Trophoblast cell (in vitro differentiated cells and primary cell): Measurements from ENCODE around the gene MYF5.

Source experiments
- DNase-seq, 2 donors: peaks; one replicate each; pipeline ENCODE4 v3.0.0-alpha.2; 2016
- H2AFZ ChIP-seq: 2 replicates; pipeline ENCODE4 v1.6.1; 2013; ENCODE audit warnings: low read length, moderate library complexity, mild to moderate bottlenecking; ENCODE audit not compliant: insufficient read depth, poor library complexity
- H2AK5ac ChIP-seq: 2 replicates; pipeline ENCODE4 v1.6.1; 2013; ENCODE audit warnings: mild to moderate bottlenecking, low read length
- H2BK120ac ChIP-seq: 2 replicates; pipeline ENCODE4 v1.6.1; 2013; ENCODE audit warnings: low read length, mild to moderate bottlenecking, moderate library complexity; ENCODE audit not compliant: insufficient read depth, poor library complexity
- H2BK12ac ChIP-seq: 2 replicates; pipeline ENCODE4 v1.6.1; 2013; ENCODE audit warnings: mild to moderate bottlenecking, low read length, moderate library complexity
- H2BK5ac ChIP-seq: 2 replicates; pipeline ENCODE4 v1.6.1; 2013; ENCODE audit warnings: low read length, low read depth, moderate library complexity, mild to moderate bottlenecking; ENCODE audit not compliant: poor library complexity
- H3K14ac ChIP-seq: 2 replicates; pipeline ENCODE4 v1.6.1; 2013; ENCODE audit warnings: mild to moderate bottlenecking, low read length
- H3K18ac ChIP-seq: 2 replicates; pipeline ENCODE4 v1.6.1; 2013; ENCODE audit warnings: mild to moderate bottlenecking, low read length
- H3K23ac ChIP-seq: 2 replicates; pipeline ENCODE4 v1.6.1; 2013; ENCODE audit warnings: low read length
- H3K27ac ChIP-seq: 2 replicates; pipeline ENCODE4 v1.5.1; 2013; ENCODE audit warnings: low read depth, mild to moderate bottlenecking, inconsistent platforms, low read length, moderate library complexity
- H3K27me3 ChIP-seq: 2 replicates; pipeline ENCODE4 v1.6.1; 2013; ENCODE audit warnings: inconsistent platforms, mild to moderate bottlenecking, low read length, moderate library complexity; ENCODE audit not compliant: insufficient read depth
- H3K36me3 ChIP-seq, 2 experiments: 1 replicate in 1 of 2; 2 replicates in 1 of 2; pipeline ENCODE4 v1.6.1; 2013; ENCODE audit warnings: low read length in 2 of 2, mild to moderate bottlenecking in 2 of 2, moderate library complexity in 1 of 2; ENCODE audit not compliant: insufficient read depth in 2 of 2, control insufficient read depth in 1 of 2
- H3K4ac ChIP-seq: 2 replicates; pipeline ENCODE4 v1.6.1; 2013; ENCODE audit warnings: low read depth, mild to moderate bottlenecking, low read length, moderate library complexity
- H3K4me1 ChIP-seq, 2 experiments: 1 replicate in 1 of 2; 2 replicates in 1 of 2; pipeline ENCODE4 v1.6.1; 2013; ENCODE audit warnings: low read length in 2 of 2, mild to moderate bottlenecking in 2 of 2, moderate library complexity in 1 of 2; ENCODE audit not compliant: insufficient read depth in 2 of 2, control insufficient read depth in 1 of 2
- H3K4me2 ChIP-seq: 2 replicates; pipeline ENCODE4 v1.6.1; 2013; ENCODE audit warnings: inconsistent platforms, mild to moderate bottlenecking, low read length, moderate library complexity
- H3K4me3 ChIP-seq: 2 replicates; pipeline ENCODE4 v1.5.1; 2013; ENCODE audit warnings: mild to moderate bottlenecking, low read depth, low read length, inconsistent platforms
- H3K79me1 ChIP-seq: one replicate; pipeline ENCODE4 v1.6.1; 2013; ENCODE audit warnings: low read length
- H3K79me2 ChIP-seq: 2 replicates; pipeline ENCODE4 v1.6.1; 2013; ENCODE audit warnings: low read length, mild to moderate bottlenecking; ENCODE audit not compliant: control insufficient read depth, insufficient read depth, poor library complexity
- H3K9ac ChIP-seq: 2 replicates; pipeline ENCODE4 v1.6.1; 2013; ENCODE audit warnings: mild to moderate bottlenecking, low read length
- H3K9me3 ChIP-seq: 2 replicates; pipeline ENCODE4 v1.6.1; 2013; ENCODE audit warnings: low read depth, mild to moderate bottlenecking, control low read depth, inconsistent platforms, low read length; ENCODE audit not compliant: insufficient read depth
- H4K12ac ChIP-seq: 2 replicates; pipeline ENCODE4 v1.6.1; 2013; ENCODE audit warnings: low read depth, mild to moderate bottlenecking, low read length, moderate library complexity
- H4K8ac ChIP-seq: 2 replicates; pipeline ENCODE4 v1.6.1; 2013; ENCODE audit warnings: low read depth, mild to moderate bottlenecking, low read length, moderate library complexity
- H4K91ac ChIP-seq: one replicate; pipeline ENCODE4 v1.6.1; 2013; ENCODE audit warnings: low read depth, mild to moderate bottlenecking, low read length, moderate library complexity
- WGBS: extraction: QIAGEN DNeasy Blood & Tissue Kit; methylation state at CpG from one replicate; pipeline ENCODE4 v1.1.7; 2013; ENCODE audit warnings: missing lambda C conversion rate; ENCODE audit not compliant: insufficient read length, insufficient coverage; ENCODE audit errors: extremely low coverage; 5-methylcytosine and 5-hydroxymethylcytosine counted together

The MYF5 gene

GRCh38 chr12:80697270-80697887 lies 19.3 kb upstream of the MYF5 start:
- H4K91ac ChIP-seq = no peak overlapping the region
- no peak overlapping the region for H3K23ac ChIP-seq
- no peak overlapping the region for H3K14ac ChIP-seq
- no peaks in the 10 kb centered on the region for H3K27me3 ChIP-seq
- no peak overlapping the region for H3K9ac ChIP-seq
- no peaks in the 10 kb centered on the region for H3K79me1 ChIP-seq
- H3K4me2 ChIP-seq = no peak overlapping the region
- no peak overlapping the region for H2BK12ac ChIP-seq
- no peaks in the 10 kb centered on the region for H3K36me3 ChIP-seq
- no peak overlapping the region for H2AFZ ChIP-seq
- H3K4me1 ChIP-seq = no peaks in the 10 kb centered on the region
- H4K12ac ChIP-seq = no peak overlapping the region
- no peak overlapping the region for H3K4me3 ChIP-seq
- no peak overlapping the region for H2BK120ac ChIP-seq
- no peak overlapping the region for H4K8ac ChIP-seq
- no peak overlapping the region for H2AK5ac ChIP-seq
- H3K4ac ChIP-seq = no peak overlapping the region
- no peaks in the 10 kb centered on the region for H3K9me3 ChIP-seq
- H3K18ac ChIP-seq = no peak overlapping the region
- no peak overlapping the region for H3K27ac ChIP-seq
- DNase-seq = no peak
- no CpG with 5 or more reads among the region's 2 CpGs for WGBS
- no peaks in the 10 kb centered on the region for H3K79me2 ChIP-seq
- no peak overlapping the region for H2BK5ac ChIP-seq

GRCh38 chr12:80698256-80698655 lies 18.5 kb upstream of the MYF5 start:
- Histone ChIP-seq H3K27me3 (no peaks in the 10 kb centered on the region), H4K12ac (no peak overlapping the region), H3K9ac (no peak overlapping the region), H3K4me3 (no peak overlapping the region), H2BK120ac (no peak overlapping the region), H3K23ac (no peak overlapping the region), H3K4me1 (peaks cover 3 to 6% of the 10 kb centered on the region in 2 experiments), H2BK12ac (no peak overlapping the region), H4K8ac (no peak overlapping the region), H3K79me2 (no peaks in the 10 kb centered on the region), H3K9me3 (no peaks in the 10 kb centered on the region), H3K14ac (no peak overlapping the region), H4K91ac (no peak overlapping the region), H2BK5ac (no peak overlapping the region), H2AK5ac (no peak overlapping the region), H3K79me1 (no peaks in the 10 kb centered on the region), H2AFZ (no peak overlapping the region), H3K27ac (no peak overlapping the region), H3K4ac (no peak overlapping the region), H3K18ac (no peak overlapping the region), H3K4me2 (no peak overlapping the region), H3K36me3 (no peaks in the 10 kb centered on the region)
- DNase-seq = no peak
- WGBS = no CpG with 5 or more reads among the region's 7 CpGs

GRCh38 chr12:80698847-80699542 lies 17.7 kb upstream of the MYF5 start:
- H2AK5ac ChIP-seq = no peak overlapping the region
- H2AFZ ChIP-seq = no peak overlapping the region
- no peak overlapping the region for H3K9ac ChIP-seq
- H3K18ac ChIP-seq = no peak overlapping the region
- H2BK5ac ChIP-seq = no peak overlapping the region
- no peak overlapping the region for H3K4me3 ChIP-seq
- no peak overlapping the region for H3K4me2 ChIP-seq
- H4K8ac ChIP-seq = no peak overlapping the region
- no CpG with 5 or more reads among the region's 7 CpGs for WGBS
- peak in 1 of 2 donors; percentile 42 for DNase-seq
- H3K4me1 ChIP-seq = peaks cover 3 to 6% of the 10 kb centered on the region in 2 experiments
- H3K27me3 ChIP-seq = no peaks in the 10 kb centered on the region
- no peaks in the 10 kb centered on the region for H3K36me3 ChIP-seq
- no peaks in the 10 kb centered on the region for H3K79me2 ChIP-seq
- H3K4ac ChIP-seq = no peak overlapping the region
- no peaks in the 10 kb centered on the region for H3K79me1 ChIP-seq
- H3K23ac ChIP-seq = no peak overlapping the region
- no peaks in the 10 kb centered on the region for H3K9me3 ChIP-seq
- no peak overlapping the region for H4K91ac ChIP-seq
- H3K14ac ChIP-seq = no peak overlapping the region
- no peak overlapping the region for H2BK120ac ChIP-seq
- no peak overlapping the region for H3K27ac ChIP-seq
- no peak overlapping the region for H2BK12ac ChIP-seq
- no peak overlapping the region for H4K12ac ChIP-seq

- Histone ChIP-seq H3K18ac (no peak overlapping the region), H3K14ac (no peak overlapping the region), H3K4me1 (peaks cover 3 to 6% of the 10 kb centered on the region in 2 experiments), H4K91ac (no peak overlapping the region), H3K4ac (no peak overlapping the region), H2AFZ (no peak overlapping the region), H3K23ac (no peak overlapping the region), H3K36me3 (no peaks in the 10 kb centered on the region), H4K12ac (no peak overlapping the region), H2BK120ac (no peak overlapping the region), H3K79me1 (no peaks in the 10 kb centered on the region), H2AK5ac (no peak overlapping the region), H3K27me3 (no peaks in the 10 kb centered on the region), H2BK5ac (no peak overlapping the region), H3K4me2 (no peak overlapping the region), H3K4me3 (no peak overlapping the region), H3K79me2 (no peaks in the 10 kb centered on the region), H3K9ac (no peak overlapping the region), H2BK12ac (no peak overlapping the region), H4K8ac (no peak overlapping the region), H3K27ac (no peak overlapping the region), H3K9me3 (no peaks in the 10 kb centered on the region)
- WGBS = no CpG with 5 or more reads among the region's 2 CpGs
- peak in 1 of 2 donors; percentile 5 for DNase-seq
These were observed 16.4 kb upstream of the MYF5 start for GRCh38 chr12:80700327-80700726.
